IPS DF 6.9 (cell line): ENCODE measurements around the gene SHB.
"Not testable (repeated sequence)": the region's sequence is repeated elsewhere in the genome, so short reads cannot be mapped to it uniquely, and the experiment has no call there.

ENCODE experiments used
- DNase-seq: peaks from one replicate; pipeline ENCODE4 v3.0.0-alpha.2; 2013; ENCODE audit warnings: low read depth, low spot score
- H3K27ac ChIP-seq: one replicate; pipeline ENCODE4 v1.5.1; 2013; ENCODE audit warnings: low read length, control low read depth
- H3K27me3 ChIP-seq: 2 replicates; pipeline ENCODE4 v1.6.1; 2013; ENCODE audit warnings: mild to moderate bottlenecking, low read length; ENCODE audit not compliant: control insufficient read depth, insufficient read depth
- H3K36me3 ChIP-seq: 2 replicates; pipeline ENCODE4 v1.6.1; 2013; ENCODE audit warnings: low read length; ENCODE audit not compliant: control insufficient read depth, insufficient read depth
- H3K4me1 ChIP-seq: 2 replicates; pipeline ENCODE4 v1.6.1; 2013; ENCODE audit warnings: low read length; ENCODE audit not compliant: control insufficient read depth, insufficient read depth
- H3K4me3 ChIP-seq: 2 replicates; pipeline ENCODE4 v1.5.1; 2013; ENCODE audit warnings: mild to moderate bottlenecking, low read length
- H3K9me3 ChIP-seq: 2 replicates; pipeline ENCODE4 v1.6.1; 2013; ENCODE audit warnings: low read length, inconsistent platforms; ENCODE audit not compliant: control insufficient read depth, insufficient read depth
- WGBS: extraction: QIAGEN DNeasy Blood & Tissue Kit; methylation state at CpG from one replicate; pipeline ENCODE4 v1.1.7; 2013; ENCODE audit warnings: mixed read lengths, missing lambda C conversion rate; ENCODE audit not compliant: insufficient read length, insufficient coverage; 5-methylcytosine and 5-hydroxymethylcytosine counted together

Gene SHB

GRCh38 chr9:38051780-38052546, 17.1 kb downstream of the SHB start:
- Histone ChIP-seq H3K4me1 (peaks cover 6% of the 10 kb centered on the region; the same call in 1 of the 2 replicates), H3K4me3 (no peak overlapping the region), H3K27ac (no peak overlapping the region), H3K36me3 (no peaks in the 10 kb centered on the region), H3K9me3 (no peaks in the 10 kb centered on the region), H3K27me3 (no peaks in the 10 kb centered on the region)
- DNase-seq, result no peak
- WGBS, result no CpG with 5 or more reads among the region's 19 CpGs

- H3K4me3 ChIP-seq, result no peak overlapping the region
These were observed 20.6 kb downstream of the SHB start for GRCh38 chr9:38048316-38048969.

GRCh38 chr9:38047301-38048251, 21.5 kb downstream of the SHB start:
- H3K27ac ChIP-seq, result peak overlapping the region; percentile 29
- no peaks in the 10 kb centered on the region for H3K9me3 ChIP-seq
- DNase-seq, result peak; percentile 76
- no peaks in the 10 kb centered on the region for H3K27me3 ChIP-seq
- H3K36me3 ChIP-seq, result 0 out of 2 replicates have a peak, but pooled peaks cover 3% of the 10 kb centered on the region
- WGBS, result no CpG with 5 or more reads among the region's 15 CpGs
- H3K4me1 ChIP-seq, result peaks cover 9% of the 10 kb centered on the region; the same call in 1 of the 2 replicates
- no peak overlapping the region for H3K4me3 ChIP-seq

More at GRCh38 chr9:38048316-38048969, 20.6 kb downstream of the SHB start:
- Histone ChIP-seq H3K9me3 (no peaks in the 10 kb centered on the region), H3K27me3 (no peaks in the 10 kb centered on the region), H3K4me1 (peaks cover 9% of the 10 kb centered on the region; the same call in 1 of the 2 replicates), H3K27ac (no peak overlapping the region), H3K36me3 (0 out of 2 replicates have a peak, but pooled peaks cover 3% of the 10 kb centered on the region)
- WGBS, result no CpG with 5 or more reads among the region's 4 CpGs
- no peak for DNase-seq

GRCh38 chr9:38046661-38047300, 22.2 kb downstream of the SHB start:
- H3K4me3 ChIP-seq, result no peak overlapping the region
- H3K27ac ChIP-seq, result no peak overlapping the region
- no peak for DNase-seq
- no CpG with 5 or more reads among the region's 8 CpGs for WGBS
- H3K9me3 ChIP-seq, result no peaks in the 10 kb centered on the region
- H3K4me1 ChIP-seq, result peaks cover 9% of the 10 kb centered on the region; the same call in 1 of the 2 replicates
- H3K36me3 ChIP-seq, result 0 out of 2 replicates have a peak, but pooled peaks cover 3% of the 10 kb centered on the region
- H3K27me3 ChIP-seq, result no peaks in the 10 kb centered on the region

- H3K4me3 ChIP-seq, H3K27ac ChIP-seq: not testable (repeated sequence)
These were observed 23.1 kb downstream of the SHB start for GRCh38 chr9:38045939-38046338.

GRCh38 chr9:38044706-38045105, 24.3 kb downstream of the SHB start:
- no peak for DNase-seq
- 0 out of 2 replicates have a peak, but pooled peaks cover 3% of the 10 kb centered on the region for H3K36me3 ChIP-seq
- no peaks in the 10 kb centered on the region for H3K9me3 ChIP-seq
- no peak overlapping the region for H3K27ac ChIP-seq
- H3K27me3 ChIP-seq, result no peaks in the 10 kb centered on the region
- no peak overlapping the region for H3K4me3 ChIP-seq
- WGBS, result no CpG with 5 or more reads among the region's 2 CpGs
- peaks cover 9% of the 10 kb centered on the region for H3K4me1 ChIP-seq

More at GRCh38 chr9:38045939-38046338, 23.1 kb downstream of the SHB start:
- H3K27me3 ChIP-seq, H3K36me3 ChIP-seq, H3K9me3 ChIP-seq, DNase-seq, H3K4me1 ChIP-seq: not testable (repeated sequence)
- no CpG with 5 or more reads among the region's 10 CpGs for WGBS

GRCh38 chr9:38043931-38044623, 24.9 kb downstream of the SHB start:
- H3K27ac ChIP-seq, result no peak overlapping the region
- no peaks in the 10 kb centered on the region for H3K9me3 ChIP-seq
- 0 out of 2 replicates have a peak, but pooled peaks cover 3% of the 10 kb centered on the region for H3K36me3 ChIP-seq

GRCh38 chr9:38042626-38043357, 26.2 kb downstream of the SHB start:
- no peak overlapping the region for H3K4me3 ChIP-seq
- no peaks in the 10 kb centered on the region for H3K27me3 ChIP-seq
- peaks cover 9% of the 10 kb centered on the region for H3K4me1 ChIP-seq
- H3K9me3 ChIP-seq, result no peaks in the 10 kb centered on the region
- H3K36me3 ChIP-seq, result 0 out of 2 replicates have a peak, but pooled peaks cover 3% of the 10 kb centered on the region
- DNase-seq, result no peak
- H3K27ac ChIP-seq, result no peak overlapping the region
- WGBS, result no CpG with 5 or more reads among the region's 8 CpGs

More at GRCh38 chr9:38043931-38044623, 24.9 kb downstream of the SHB start:
- Histone ChIP-seq H3K4me3 (no peak overlapping the region), H3K4me1 (peaks cover 9% of the 10 kb centered on the region), H3K27me3 (no peaks in the 10 kb centered on the region)
- WGBS, result no CpG with 5 or more reads among the region's 9 CpGs
- no peak for DNase-seq
